Heart left ventricle (tissue), 16 donors: Measurements from ENCODE around the gene EHD4. TPM values are rescaled to one million over a fixed set of nuclear protein-coding genes. Genes with fewer than 3 reads are reported as not detected.

Source experiments
- ATAC-seq, 4 donors: fragments of 200-7000 bp; cut with Tn5 transposase; one replicate each; pipeline ENCODE4 v1.9.1; 2020 to 2022; ENCODE audit warnings: moderate library complexity in 4 of 4, mild to moderate bottlenecking in 3 of 4, moderate number of reproducible peaks in 1 of 4
- DNase-seq, 5 donors: peaks; one replicate each; pipeline ENCODE4 v3.0.0-alpha.2; 2020
- H3K27ac ChIP-seq, 12 donors: fragments of 200-600 bp; sonication (generic) in 4 of 12; one replicate each; pipeline versions ENCODE4 v1.5.0 to v1.8.0; 2016 to 2022; ENCODE audit warnings: mild to moderate bottlenecking in 2 of 12
- H3K27me3 ChIP-seq, 9 donors: fragments of 200-600 bp; sonication (generic) in 2 of 9; one replicate each; pipeline versions ENCODE4 v1.5.1 to v1.8.0; 2016 to 2022; ENCODE audit warnings: mild to moderate bottlenecking in 3 of 9
- H3K36me3 ChIP-seq, 9 donors: fragments of 200-600 bp; sonication (generic) in 2 of 9; one replicate each; pipeline versions ENCODE4 v1.5.0 to v1.8.0; 2018 to 2022; ENCODE audit warnings: mild to moderate bottlenecking in 2 of 9
- H3K4me1 ChIP-seq, 12 donors: fragments of 200-600 bp; sonication (generic) in 4 of 12; one replicate each; pipeline versions ENCODE4 v1.5.0 to v1.8.0; 2016 to 2022; ENCODE audit warnings: mild to moderate bottlenecking in 3 of 12
- H3K4me3 ChIP-seq, 12 donors: fragments of 200-600 bp; sonication (generic) in 4 of 12; one replicate each; pipeline versions ENCODE4 v1.5.0 to v1.8.0; 2017 to 2022; ENCODE audit warnings: mild to moderate bottlenecking in 9 of 12, moderate library complexity in 4 of 12
- H3K9me3 ChIP-seq, 12 donors: fragments of 200-600 bp; sonication (generic) in 4 of 12; one replicate each; pipeline versions ENCODE4 v1.5.0 to v1.8.0; 2016 to 2022; ENCODE audit warnings: mild to moderate bottlenecking in 1 of 12
- POLR2A ChIP-seq, 2 donors: fragments of 450-650 bp; IDR thresholded peaks; one replicate each; pipeline ENCODE4 v1.6.1; 2017; ENCODE audit warnings: antibody characterized with exemption in 2 of 2, mild to moderate bottlenecking in 2 of 2, moderate library complexity in 2 of 2
- WGBS, 4 donors: extraction: QIAGEN DNeasy Blood & Tissue Kit in 2 of 4; methylation state at CpG; one replicate each; pipeline versions ENCODE4 v1.1.5 to v1.1.7; 2013 to 2018; 5-methylcytosine and 5-hydroxymethylcytosine counted together
- intact Hi-C, 10 donors: fragments of 100-400 bp; cut with DNase I; formaldehyde crosslinking; loops; one replicate each; pipeline versions ENCODE4 v1.11.1 to v1.14.2; 2022
- polyA plus RNA-seq, 2 donors: library from polyadenylated mRNA; stranded (reverse); fragments of 200-250 nt; gene quantifications; one replicate each; pipeline ENCODE4 v1.2.3, GENCODE V29; 2013
- total RNA-seq, 9 donors: library from RNA; depleted of rRNA in 2 of 9; stranded (reverse); fragments of >200 nt in 2 of 9; fragmentation: NEBNext Ultra II Directional in 3 of 9; extraction: Animal tissue kit (Norgen Biotek cat#: 25700) in 3 of 9; gene quantifications; one replicate each; pipeline versions ENCODE4 v1.1.0 to v1.2.4, GENCODE V29; 2016 to 2023
- TF ChIP-seq, protein P1 (sequence below), 12 donors: fragments of 200-600 bp; sonication (generic) in 4 of 12; IDR thresholded peaks; one replicate each; pipeline versions ENCODE4 v1.5.0 to v1.8.0; 2018 to 2022; ENCODE audit warnings: antibody characterized with exemption in 12 of 12, mild to moderate bottlenecking in 5 of 12
- donor health status: ischemic (EF 13 %, LVEDD 7.1; RV severe dilation, severe dysfunction).
- donor health status: healthy with polysubstance abuse.
- donor health status: DM: no; HTN: yes; CAD: no.
- donor health status: DM: no; HTN: no; CAD: no.
- donor health status: ischemic (EF 25% LVEDD 6.9; RV normal size, moderate dysfunction).
- donor health status: ischemic (EF 25% LVEDD 5.7; RV mildly dilated, moderate dysfunction).
- donor health status: healthy.
- donor health status: DM: yes; HTN: yes; CAD: no.
- donor health status: ischemic (EF 35%, LVEDD 5.7; RV mildly dilated, moderate dysfunction).
- donor health status: nonischemic (EF 11% LVEDD 7.7; RV severe dilation, severe dysfunction).
- donor health status: DM: yes; HTN: yes; CAD: no.
- donor health status: PGD.
- donor health status: ischemic (EF 29% LVEDD 5.4; RV normal size, mild dysfunction).
- donor health status: nonischemic (EF 23%, LVEDD 6.1; RV moderate dilation, normal function).

Gene EHD4
- total and polyA plus RNA-seq, 11 donors: 25.6 to 70.8 (median 43.9) TPM

DNA sequence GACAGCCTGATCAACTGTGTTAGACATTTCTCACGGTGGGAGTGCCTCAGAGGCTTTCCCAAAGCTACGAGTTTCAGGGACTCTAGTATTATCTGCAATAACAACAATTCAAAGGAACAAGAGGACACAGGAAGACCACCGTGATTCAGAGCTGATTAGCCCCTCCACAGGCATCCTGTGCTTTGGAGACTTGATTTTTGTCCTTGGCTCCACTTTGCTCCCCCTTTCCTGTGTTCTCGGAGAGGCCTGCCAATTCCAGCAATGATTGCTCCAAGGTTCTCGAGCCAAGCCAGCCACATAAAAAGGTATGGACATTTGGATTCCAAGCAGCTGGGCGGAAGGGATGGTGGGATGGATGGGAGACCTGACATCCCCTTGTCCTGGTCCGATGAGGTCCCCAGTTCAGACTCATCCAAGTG is 14.3 kb downstream of the EHD4 start:
- WGBS, 4 donors: 18 to 35% (median 33%) methylated on average over 7 of the region's 7 CpGs
- Histone ChIP-seq H3K4me3 (no peak overlapping the region), H3K4me1 (peaks cover 13 to 75% (median 59%) of the 10 kb centered on the region in 12 donors), H3K9me3 (no peaks in the 10 kb centered on the region), H3K27me3 (no peaks in the 10 kb centered on the region), H3K27ac (peak overlapping the region in 11 of 12 donors; percentile 20 to 82 (median 66)), H3K36me3 (peaks cover 0 to 20% (median 10%) of the 10 kb centered on the region in 9 donors)
- ATAC-seq: peak; percentile 38 to 69 (median 54)
- intact Hi-C loops: loop anchor here in 2 of 10 donors (5.0 kb wide), 1 partner anchor 36 kb away; no protein-coding TSS in a partner anchor
- DNase-seq: peak in 1 of 5 donors; percentile 50
- TF ChIP-seq, protein P1, sequence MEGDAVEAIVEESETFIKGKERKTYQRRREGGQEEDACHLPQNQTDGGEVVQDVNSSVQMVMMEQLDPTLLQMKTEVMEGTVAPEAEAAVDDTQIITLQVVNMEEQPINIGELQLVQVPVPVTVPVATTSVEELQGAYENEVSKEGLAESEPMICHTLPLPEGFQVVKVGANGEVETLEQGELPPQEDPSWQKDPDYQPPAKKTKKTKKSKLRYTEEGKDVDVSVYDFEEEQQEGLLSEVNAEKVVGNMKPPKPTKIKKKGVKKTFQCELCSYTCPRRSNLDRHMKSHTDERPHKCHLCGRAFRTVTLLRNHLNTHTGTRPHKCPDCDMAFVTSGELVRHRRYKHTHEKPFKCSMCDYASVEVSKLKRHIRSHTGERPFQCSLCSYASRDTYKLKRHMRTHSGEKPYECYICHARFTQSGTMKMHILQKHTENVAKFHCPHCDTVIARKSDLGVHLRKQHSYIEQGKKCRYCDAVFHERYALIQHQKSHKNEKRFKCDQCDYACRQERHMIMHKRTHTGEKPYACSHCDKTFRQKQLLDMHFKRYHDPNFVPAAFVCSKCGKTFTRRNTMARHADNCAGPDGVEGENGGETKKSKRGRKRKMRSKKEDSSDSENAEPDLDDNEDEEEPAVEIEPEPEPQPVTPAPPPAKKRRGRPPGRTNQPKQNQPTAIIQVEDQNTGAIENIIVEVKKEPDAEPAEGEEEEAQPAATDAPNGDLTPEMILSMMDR (IDR thresholded peaks at IDR 0.05): no peak
- TF ChIP-seq POLR2A (IDR thresholded peaks at IDR 0.05): no peak

DNA sequence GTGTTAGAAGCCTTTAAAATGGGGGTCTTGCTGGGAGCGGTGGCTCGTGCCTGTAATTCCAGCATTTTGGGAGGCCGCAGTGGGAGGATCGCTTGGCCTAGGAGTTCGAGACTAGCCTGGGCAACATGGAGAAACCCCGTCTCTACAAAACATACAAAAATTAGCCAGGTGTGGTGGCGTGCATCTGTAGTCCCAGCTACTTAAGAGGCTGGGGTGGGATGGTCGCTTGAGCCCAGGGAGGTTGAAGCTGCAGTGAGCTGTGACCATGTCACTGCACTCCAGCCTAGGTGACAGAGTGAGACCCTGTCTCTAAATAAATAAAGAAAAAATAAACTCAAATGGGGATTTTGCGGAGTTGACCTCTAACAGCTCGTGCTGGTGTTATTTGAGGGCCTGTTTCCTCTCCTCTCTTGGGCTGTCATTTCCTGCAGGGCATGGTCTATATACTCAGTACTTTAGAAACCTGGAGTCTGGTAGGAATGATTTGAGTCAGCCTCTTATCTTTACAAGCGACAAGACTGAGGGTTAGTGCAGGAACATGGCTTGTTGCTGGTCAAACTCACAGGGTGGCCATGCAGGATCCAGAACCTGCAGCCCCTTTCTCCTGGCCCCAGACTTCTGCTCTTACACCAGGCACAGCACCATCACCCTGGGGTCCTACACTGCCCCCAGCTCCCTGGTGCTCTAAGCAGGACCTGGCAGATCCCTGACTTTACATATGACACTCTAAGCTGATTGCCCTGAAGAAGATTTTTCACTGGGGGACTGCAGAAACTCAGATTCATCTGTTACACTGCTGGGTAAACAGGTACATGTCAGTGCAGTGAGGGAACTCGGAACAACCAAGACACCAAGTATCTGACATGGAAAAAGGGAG is 15.1 kb downstream of the EHD4 start:
- peak overlapping the region in 11 of 12 donors; percentile 20 to 82 (median 66) for H3K27ac ChIP-seq
- H3K9me3 ChIP-seq: no peaks in the 10 kb centered on the region
- no peak for TF ChIP-seq POLR2A (IDR thresholded peaks at IDR 0.05)
- TF ChIP-seq, protein P1 (IDR thresholded peaks at IDR 0.05): no peak
- DNase-seq (no peak), ATAC-seq (peak in 3 of 4 donors; percentile 57 to 71 (median 70))
- peaks cover 0 to 27% (median 16%) of the 10 kb centered on the region in 9 donors for H3K36me3 ChIP-seq
- no peak overlapping the region for H3K4me3 ChIP-seq
- no peaks in the 10 kb centered on the region for H3K27me3 ChIP-seq
- peaks cover 13 to 75% (median 60%) of the 10 kb centered on the region in 12 donors for H3K4me1 ChIP-seq
- WGBS, 4 donors: 65 to 72% (median 70%) methylated on average over 12 of the region's 12 CpGs
- intact Hi-C loops: loop anchor here in 2 of 10 donors (5.0 kb wide), 1 partner anchor 35 kb away; no protein-coding TSS in a partner anchor

DNA sequence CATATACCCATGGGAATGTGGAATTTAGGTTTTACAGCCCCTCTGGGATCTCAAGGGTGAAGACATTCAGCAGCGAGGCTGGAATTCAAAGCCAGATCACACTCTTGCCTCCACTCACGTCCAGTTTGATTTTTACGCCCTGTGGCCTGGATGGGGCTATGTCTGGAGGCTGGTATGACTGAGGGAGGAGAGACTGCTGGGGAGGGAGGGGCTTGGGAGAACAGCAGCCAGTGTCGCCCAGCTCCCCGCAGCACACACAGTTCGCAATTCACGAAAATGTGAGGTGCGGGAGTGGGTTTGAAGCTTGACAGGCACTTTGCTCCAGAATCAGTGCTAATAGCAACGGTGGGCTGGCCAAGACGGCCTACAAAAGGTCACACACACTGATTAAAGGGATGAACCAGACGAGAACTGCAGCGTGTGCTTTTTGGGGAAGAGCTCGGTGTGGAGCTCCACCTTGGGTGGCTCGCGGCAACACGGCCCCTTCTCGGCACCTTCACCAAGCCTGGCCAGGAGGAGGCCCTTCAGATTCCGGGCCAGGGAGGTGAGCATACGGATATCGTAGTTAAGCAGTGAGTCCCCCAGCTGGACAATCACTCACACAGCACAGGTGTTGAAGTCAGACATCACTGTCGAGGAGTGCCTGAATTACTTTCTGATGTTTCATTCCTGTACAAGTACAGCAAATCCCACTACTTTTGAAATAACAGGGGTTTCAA is 16.4 kb downstream of the EHD4 start:
- H3K4me1 ChIP-seq: peaks cover 18 to 75% (median 60%) of the 10 kb centered on the region in 12 donors
- no peaks in the 10 kb centered on the region for H3K9me3 ChIP-seq
- intact Hi-C loops: loop anchor here in 2 of 10 donors (5.0 kb wide), 1 partner anchor 34 kb away; no protein-coding TSS in a partner anchor
- ATAC-seq (peak; percentile 45 to 59 (median 49)), DNase-seq (peak in 1 of 5 donors; percentile 52)
- peak overlapping the region in 4 of 12 donors; percentile 12 to 32 (median 18) for H3K4me3 ChIP-seq
- H3K27ac ChIP-seq: peak overlapping the region; percentile 2 to 82 (median 68)
- peaks cover 0 to 39% (median 22%) of the 10 kb centered on the region in 9 donors for H3K36me3 ChIP-seq
- TF ChIP-seq, protein P1 (IDR thresholded peaks at IDR 0.05): peak in 5 of 12 donors; percentile 25 to 34 (median 28)
- no peak for TF ChIP-seq POLR2A (IDR thresholded peaks at IDR 0.05)
- no peaks in the 10 kb centered on the region for H3K27me3 ChIP-seq
- WGBS, 4 donors: 35 to 39% (median 36%) methylated on average over 21 of the region's 21 CpGs
